Measurements from ENCODE around the gene TMEM135. TPM values are rescaled to one million over a fixed set of nuclear protein-coding genes. Genes with fewer than 3 reads are reported as not detected.
A peak's percentile ranks its signal among the peaks of the same experiment; 100 is the strongest.
"Not testable (repeated sequence)": the region's sequence is repeated elsewhere in the genome, so short reads cannot be mapped to it uniquely, and the experiment has no call there.

Gene TMEM135
- polyA plus RNA-seq, 4 donors: 29.7 to 44.1 (median 38.0) TPM

- no peak for DNase-seq (ENCODE audit: low read depth in 4 of 4, low spot score in 2 of 4)
These were observed 18.0 kb upstream of the TMEM135 start for GRCh38 chr11:87019613-87020271.

GRCh38 chr11:87020336-87020735 lies 17.4 kb upstream of the TMEM135 start:
- DNase-seq (ENCODE audit: low read depth in 4 of 4, low spot score in 2 of 4): no peak

GRCh38 chr11:87020764-87021365 lies 16.9 kb upstream of the TMEM135 start:
- no peak for DNase-seq (ENCODE audit: low read depth in 4 of 4, low spot score in 2 of 4)

GRCh38 chr11:87022254-87022653 lies 15.5 kb upstream of the TMEM135 start:
- no peak for DNase-seq (ENCODE audit: low read depth in 4 of 4, low spot score in 2 of 4)

- no peak for DNase-seq (ENCODE audit: low read depth in 4 of 4, low spot score in 2 of 4)
These were observed 15.0 kb upstream of the TMEM135 start for GRCh38 chr11:87022738-87023137.

- DNase-seq (ENCODE audit: low read depth in 4 of 4, low spot score in 2 of 4): not testable (repeated sequence)
These were observed 11.3 kb upstream of the TMEM135 start for GRCh38 chr11:87026415-87026814.

- no peak for DNase-seq (ENCODE audit: low read depth in 4 of 4, low spot score in 2 of 4)
These were observed 7.2 kb upstream of the TMEM135 start for GRCh38 chr11:87030458-87031054.

GRCh38 chr11:87031433-87032170 lies 6.1 kb upstream of the TMEM135 start:
- DNase-seq (ENCODE audit: low read depth in 4 of 4, low spot score in 2 of 4): no peak

GRCh38 chr11:87033561-87033960 lies 4.2 kb upstream of the TMEM135 start:
- DNase-seq (ENCODE audit: low read depth in 4 of 4, low spot score in 2 of 4): no peak

- no peak for DNase-seq (ENCODE audit: low read depth in 4 of 4, low spot score in 2 of 4)
These were observed 1.7 kb upstream of the TMEM135 start for GRCh38 chr11:87035976-87036583.

GRCh38 chr11:87036756-87037449 lies 831 bp upstream of the TMEM135 start:
- DNase-seq (ENCODE audit: low read depth in 4 of 4, low spot score in 2 of 4): peak in 3 of 4 donors; percentile 13 to 42 (median 19)

- peak in 1 of 4 donors; percentile 23 for DNase-seq (ENCODE audit: low read depth in 4 of 4, low spot score in 2 of 4)
These were observed 672 bp downstream of the TMEM135 start for GRCh38 chr11:87038235-87038977.

GRCh38 chr11:87039371-87039770 lies 1.6 kb downstream of the TMEM135 start:
- DNase-seq (ENCODE audit: low read depth in 4 of 4, low spot score in 2 of 4): no peak

- no peak for DNase-seq (ENCODE audit: low read depth in 4 of 4, low spot score in 2 of 4)
These were observed 6.2 kb downstream of the TMEM135 start for GRCh38 chr11:87043894-87044293.

- DNase-seq (ENCODE audit: low read depth in 4 of 4, low spot score in 2 of 4): no peak
These were observed 9.1 kb downstream of the TMEM135 start for GRCh38 chr11:87046824-87047223.

GRCh38 chr11:87056091-87056490 lies 18.4 kb downstream of the TMEM135 start:
- DNase-seq (ENCODE audit: low read depth in 4 of 4, low spot score in 2 of 4): no peak

GRCh38 chr11:87057749-87058148 lies 20.0 kb downstream of the TMEM135 start:
- DNase-seq (ENCODE audit: low read depth in 4 of 4, low spot score in 2 of 4): no peak

GRCh38 chr11:87059596-87060390 lies 22.1 kb downstream of the TMEM135 start:
- no peak for DNase-seq (ENCODE audit: low read depth in 4 of 4, low spot score in 2 of 4)

GRCh38 chr11:87061766-87062165 lies 24.0 kb downstream of the TMEM135 start:
- DNase-seq (ENCODE audit: low read depth in 4 of 4, low spot score in 2 of 4): no peak

All from left renal cortex interstitium (tissue), 4 donors.